ENCODE measurements around the gene LRP2.
"Not testable (repeated sequence)": the region's sequence is repeated elsewhere in the genome, so short reads cannot be mapped to it uniquely, and the experiment has no call there.

- not testable (repeated sequence) for TF ChIP-seq EZH2 (IDR thresholded peaks at IDR 0.05; ENCODE audit: insufficient read depth, low read length)
- TF ChIP-seq, protein P1, sequence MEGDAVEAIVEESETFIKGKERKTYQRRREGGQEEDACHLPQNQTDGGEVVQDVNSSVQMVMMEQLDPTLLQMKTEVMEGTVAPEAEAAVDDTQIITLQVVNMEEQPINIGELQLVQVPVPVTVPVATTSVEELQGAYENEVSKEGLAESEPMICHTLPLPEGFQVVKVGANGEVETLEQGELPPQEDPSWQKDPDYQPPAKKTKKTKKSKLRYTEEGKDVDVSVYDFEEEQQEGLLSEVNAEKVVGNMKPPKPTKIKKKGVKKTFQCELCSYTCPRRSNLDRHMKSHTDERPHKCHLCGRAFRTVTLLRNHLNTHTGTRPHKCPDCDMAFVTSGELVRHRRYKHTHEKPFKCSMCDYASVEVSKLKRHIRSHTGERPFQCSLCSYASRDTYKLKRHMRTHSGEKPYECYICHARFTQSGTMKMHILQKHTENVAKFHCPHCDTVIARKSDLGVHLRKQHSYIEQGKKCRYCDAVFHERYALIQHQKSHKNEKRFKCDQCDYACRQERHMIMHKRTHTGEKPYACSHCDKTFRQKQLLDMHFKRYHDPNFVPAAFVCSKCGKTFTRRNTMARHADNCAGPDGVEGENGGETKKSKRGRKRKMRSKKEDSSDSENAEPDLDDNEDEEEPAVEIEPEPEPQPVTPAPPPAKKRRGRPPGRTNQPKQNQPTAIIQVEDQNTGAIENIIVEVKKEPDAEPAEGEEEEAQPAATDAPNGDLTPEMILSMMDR (IDR thresholded peaks at IDR 0.05; ENCODE audit: insufficient read depth, low read depth, low read length): not testable (repeated sequence)
Measured at GRCh38 chr2:169136428-169136827, 225.9 kb downstream of the LRP2 start.

Data from astrocyte (in vitro differentiated cells and primary cell).